HepG2 (cell line): ENCODE data around the gene CCSER1. TPM values are rescaled to one million over a fixed set of nuclear protein-coding genes. Genes with fewer than 3 reads are reported as not detected.

Source experiments
- ATAC-seq: fragments of 200-7000 bp; cut with Tn5 transposase; 3 replicates; pipeline ENCODE4 v1.9.1; 2020; ENCODE audit warnings: mild to moderate bottlenecking, moderate library complexity
- BruUV-seq: library from RNA; stranded (reverse); fragments of 400-500 nt; replicated peaks from 2 replicates; lab custom pipeline; 2021; lab: Mats Ljungman, UMichigan
- CTCF ChIA-PET: fragments of 300-600 bp; formaldehyde crosslinking; extraction: SDS; loops from one replicate; lab custom pipeline; 2021; ENCODE audit warnings: low total read pairs, inconsistent platforms, low intra/inter-chr PET ratio; lab: Yijun Ruan, JAX
- POLR2A ChIA-PET: fragments of 350-600 bp; sonication (Branson Sonifier 250); formaldehyde crosslinking; loops from one replicate; lab custom pipeline; 2020; ENCODE audit warnings: antibody characterized with exemption, inconsistent platforms; lab: Yijun Ruan, JAX
- DNase-seq: peaks from one replicate; pipeline ENCODE4 v3.0.0-alpha.2; 2015; ENCODE audit warnings: low spot score
- FAIRE-seq: peaks from 3 replicates; lab custom pipeline; 2011; peaks lifted over from hg19 to GRCh38; lab: Jason Lieb, UNC
- H2AFZ ChIP-seq: one replicate; pipeline ENCODE4 v1.6.1; 2011; ENCODE audit warnings: low read length, inconsistent platforms
- H3K27ac ChIP-seq: fragments of 300-600 bp; 3 replicates; pipeline ENCODE4 v1.8.0; 2011; ENCODE audit warnings: mixed run types, mild to moderate bottlenecking, mixed read lengths, low read length, inconsistent platforms; ENCODE audit not compliant: insufficient read depth; ENCODE audit errors: extremely low read length
- H3K27me3 ChIP-seq, 2 experiments: fragments of 200-600 bp in 1 of 2; 2 replicates in 1 of 2; 3 replicates in 1 of 2; pipeline versions ENCODE4 v1.6.0 to v1.8.0; 2011; ENCODE audit warnings: low read length in 2 of 2, mild to moderate bottlenecking in 2 of 2, moderate library complexity in 2 of 2, inconsistent platforms in 1 of 2; ENCODE audit not compliant: insufficient read depth in 2 of 2, control insufficient read depth in 1 of 2
- H3K36me3 ChIP-seq, 2 experiments: fragments of 200-600 bp in 1 of 2; replicated peaks in 1 of 2; 2 replicates in 1 of 2; 3 replicates in 1 of 2; pipeline versions ENCODE4 v1.5.1 to v1.8.0; 2011; ENCODE audit warnings: low read length in 2 of 2, inconsistent platforms in 1 of 2; ENCODE audit not compliant: insufficient read depth in 2 of 2, control insufficient read depth in 1 of 2
- H3K4me1 ChIP-seq: 2 replicates; pipeline ENCODE4 v1.5.1; 2012; ENCODE audit warnings: low read length, inconsistent platforms; ENCODE audit not compliant: insufficient read depth
- H3K4me2 ChIP-seq: 2 replicates; pipeline ENCODE4 v1.6.0; 2011; ENCODE audit warnings: low read depth, low read length, inconsistent platforms
- H3K4me3 ChIP-seq, 3 experiments: fragments of 200-600 bp in 1 of 3; sonication (generic), shearing (Covaris generic) in 1 of 3; replicated peaks in 1 of 3; 2 replicates each; pipeline ENCODE4 v1.5.1; 2011 to 2016; ENCODE audit warnings: low read length in 3 of 3, inconsistent platforms in 2 of 3, low read depth in 2 of 3, mild to moderate bottlenecking in 2 of 3, control low read depth in 1 of 3, mixed read lengths in 1 of 3; ENCODE audit not compliant: insufficient read depth in 1 of 3
- H3K79me2 ChIP-seq: one replicate; pipeline ENCODE4 v1.6.1; 2011; ENCODE audit warnings: low read length, inconsistent platforms; ENCODE audit not compliant: insufficient read depth
- H3K9ac ChIP-seq: 2 replicates; pipeline ENCODE4 v1.6.0; 2011; ENCODE audit warnings: mild to moderate bottlenecking, low read depth, low read length, inconsistent platforms; ENCODE audit not compliant: insufficient read depth
- H3K9me3 ChIP-seq: 2 replicates; pipeline ENCODE4 v1.5.1; 2012; ENCODE audit warnings: mild to moderate bottlenecking, low read length
- H4K20me1 ChIP-seq: 2 replicates; pipeline ENCODE4 v1.6.0; 2011; ENCODE audit warnings: inconsistent platforms, mild to moderate bottlenecking, low read length, moderate library complexity; ENCODE audit not compliant: insufficient read depth
- ARID2 ChIP-seq: sonication (generic); formaldehyde crosslinking; IDR thresholded peaks from 2 replicates; pipeline ENCODE4 v1.8.1; 2022; ENCODE audit warnings: mild to moderate bottlenecking, missing genetic modification reagents, borderline replicate concordance
- ATF7-NPFF ChIP-seq: sonication (generic); formaldehyde crosslinking; IDR thresholded peaks from 2 replicates; pipeline ENCODE4 v1.8.1; 2023; ENCODE audit warnings: mild to moderate bottlenecking, low read depth, missing genetic modification reagents, moderate library complexity
- CREB1 ChIP-seq, 2 experiments: fragments of 450-650 bp in 1 of 2; IDR thresholded peaks; 2 replicates each; pipeline ENCODE4 v1.6.1; 2016 to 2017; ENCODE audit warnings: control low read depth in 1 of 2, mild to moderate bottlenecking in 1 of 2, missing compliant biosample characterization in 1 of 2, missing genetic modification characterization in 1 of 2
- EED ChIP-seq: sonication (generic); formaldehyde crosslinking; IDR thresholded peaks from 2 replicates; pipeline ENCODE4 v1.5.0; 2020; ENCODE audit warnings: mild to moderate bottlenecking, missing genetic modification reagents
- ISX ChIP-seq: sonication (generic); formaldehyde crosslinking; conservative IDR thresholded peaks from 2 replicates; pipeline ENCODE4 v1.5.0; 2020; ENCODE audit warnings: missing genetic modification reagents
- JUN ChIP-seq: sonication (generic); formaldehyde crosslinking; IDR thresholded peaks from 2 replicates; pipeline ENCODE4 v1.4.0; 2020; ENCODE audit warnings: mild to moderate bottlenecking, missing genetic modification reagents
- MATR3 ChIP-seq: sonication (generic); formaldehyde crosslinking; IDR thresholded peaks from 2 replicates; pipeline ENCODE4 v1.4.0; 2020; ENCODE audit warnings: missing genetic modification reagents
- PRPF4 ChIP-seq: fragments of 200-400 bp; formaldehyde crosslinking; IDR thresholded peaks from 2 replicates; pipeline ENCODE4 v1.6.1; 2016; ENCODE audit warnings: low read length, low read depth; ENCODE audit not compliant: poor library complexity, severe bottlenecking
- RXRA ChIP-seq: sonication (generic); formaldehyde crosslinking; IDR thresholded peaks from 2 replicates; pipeline ENCODE4 v1.5.1; 2020; ENCODE audit warnings: missing genetic modification reagents
- SIX4 ChIP-seq: sonication (generic); formaldehyde crosslinking; IDR thresholded peaks from 2 replicates; pipeline ENCODE4 v1.4.0; 2020; ENCODE audit warnings: missing genetic modification reagents
- ZBTB7B ChIP-seq: sonication (generic); formaldehyde crosslinking; IDR thresholded peaks from 2 replicates; pipeline ENCODE4 v1.4.0; 2020; ENCODE audit warnings: missing genetic modification reagents
- ZNF24 ChIP-seq: fragments of 450-650 bp; IDR thresholded peaks from 2 replicates; pipeline ENCODE4 v1.6.1; 2017; ENCODE audit warnings: antibody characterized with exemption, mild to moderate bottlenecking
- ZNF468 ChIP-seq: sonication (generic); formaldehyde crosslinking; IDR thresholded peaks from 2 replicates; pipeline ENCODE4 v1.8.0; 2022; ENCODE audit warnings: mild to moderate bottlenecking, moderate library complexity, missing genetic modification reagents
- in situ Hi-C: cut with HindIII; loops from 2 replicates; pipeline ENCODE4 v1.10.0; 2017; ENCODE audit warnings: low pct_unique_long_range_greater_than_20kb; ENCODE audit not compliant: extremely low pct_ligation_motif_present
- intact Hi-C: fragments of 100-400 bp; cut with micrococcal nuclease; formaldehyde crosslinking; loops from one replicate; pipeline ENCODE4 v1.10.0; 2022; ENCODE audit not compliant: unreplicated experiment
- polyA plus RNA-seq, 8 experiments: library from polyadenylated mRNA; depleted of rRNA in 3 of 8; stranded (reverse) in 7 of 8; unstranded in 1 of 8; fragments of >200 nt; fragmentation: Illumina TruSeq in 4 of 8; extraction: Trizol in 4 of 8; gene quantifications; 2 replicates each; pipeline versions ENCODE4 v1.2.1 to v1.2.3, GENCODE V29; 2011 to 2016; ENCODE audit warnings: low read depth in 4 of 8, missing spikeins in 1 of 8, mixed read lengths in 1 of 8; ENCODE audit not compliant: insufficient read depth in 1 of 8
- total RNA-seq, 5 experiments: library from RNA; depleted of rRNA; stranded (reverse); fragments of >200 nt; fragmentation: Illumina TruSeq; extraction: Trizol; gene quantifications; 2 replicates each; pipeline ENCODE4 v1.2.3, GENCODE V29; 2016; ENCODE audit warnings: low read depth in 1 of 5
- TF ChIP-seq, protein P1 (sequence below): sonication (generic); formaldehyde crosslinking; IDR thresholded peaks from 2 replicates; pipeline ENCODE4 v1.4.0; 2020; ENCODE audit warnings: mild to moderate bottlenecking, missing genetic modification reagents
- TF ChIP-seq, protein P2 (sequence below): sonication (generic); formaldehyde crosslinking; IDR thresholded peaks from 2 replicates; pipeline ENCODE4 v1.4.0; 2020; ENCODE audit warnings: missing genetic modification reagents
- TF ChIP-seq, protein P3 (sequence below): IDR thresholded peaks from 2 replicates; pipeline ENCODE4 v1.6.1; 2012; ENCODE audit warnings: inconsistent platforms

Gene CCSER1
- total and polyA plus RNA-seq, 2 of the 13 experiments (the other 11 are each of a cell fraction or from before 2014, with no cell fraction given): not detected

DNA sequence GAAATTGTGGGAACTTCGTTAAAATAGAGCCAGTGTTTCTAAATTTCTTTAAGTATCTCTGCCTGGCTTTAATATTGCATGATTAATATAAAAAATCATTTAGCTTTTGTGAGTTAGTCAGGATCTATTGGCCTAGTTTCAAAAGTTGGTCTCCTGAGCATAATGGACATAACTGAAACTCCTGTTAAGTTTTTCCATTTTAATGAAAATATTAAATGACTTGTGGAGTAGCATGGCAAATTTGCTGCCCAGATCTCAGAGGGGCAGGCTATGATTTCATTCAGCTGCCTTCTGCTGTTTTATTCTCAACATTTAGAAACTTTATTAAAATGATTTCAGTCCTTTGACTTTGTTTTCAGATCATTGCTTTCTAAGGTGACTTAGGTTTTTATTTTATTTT lies 1213.6 kb downstream of the CCSER1 start (continued):
- TF ChIP-seq, protein P1, sequence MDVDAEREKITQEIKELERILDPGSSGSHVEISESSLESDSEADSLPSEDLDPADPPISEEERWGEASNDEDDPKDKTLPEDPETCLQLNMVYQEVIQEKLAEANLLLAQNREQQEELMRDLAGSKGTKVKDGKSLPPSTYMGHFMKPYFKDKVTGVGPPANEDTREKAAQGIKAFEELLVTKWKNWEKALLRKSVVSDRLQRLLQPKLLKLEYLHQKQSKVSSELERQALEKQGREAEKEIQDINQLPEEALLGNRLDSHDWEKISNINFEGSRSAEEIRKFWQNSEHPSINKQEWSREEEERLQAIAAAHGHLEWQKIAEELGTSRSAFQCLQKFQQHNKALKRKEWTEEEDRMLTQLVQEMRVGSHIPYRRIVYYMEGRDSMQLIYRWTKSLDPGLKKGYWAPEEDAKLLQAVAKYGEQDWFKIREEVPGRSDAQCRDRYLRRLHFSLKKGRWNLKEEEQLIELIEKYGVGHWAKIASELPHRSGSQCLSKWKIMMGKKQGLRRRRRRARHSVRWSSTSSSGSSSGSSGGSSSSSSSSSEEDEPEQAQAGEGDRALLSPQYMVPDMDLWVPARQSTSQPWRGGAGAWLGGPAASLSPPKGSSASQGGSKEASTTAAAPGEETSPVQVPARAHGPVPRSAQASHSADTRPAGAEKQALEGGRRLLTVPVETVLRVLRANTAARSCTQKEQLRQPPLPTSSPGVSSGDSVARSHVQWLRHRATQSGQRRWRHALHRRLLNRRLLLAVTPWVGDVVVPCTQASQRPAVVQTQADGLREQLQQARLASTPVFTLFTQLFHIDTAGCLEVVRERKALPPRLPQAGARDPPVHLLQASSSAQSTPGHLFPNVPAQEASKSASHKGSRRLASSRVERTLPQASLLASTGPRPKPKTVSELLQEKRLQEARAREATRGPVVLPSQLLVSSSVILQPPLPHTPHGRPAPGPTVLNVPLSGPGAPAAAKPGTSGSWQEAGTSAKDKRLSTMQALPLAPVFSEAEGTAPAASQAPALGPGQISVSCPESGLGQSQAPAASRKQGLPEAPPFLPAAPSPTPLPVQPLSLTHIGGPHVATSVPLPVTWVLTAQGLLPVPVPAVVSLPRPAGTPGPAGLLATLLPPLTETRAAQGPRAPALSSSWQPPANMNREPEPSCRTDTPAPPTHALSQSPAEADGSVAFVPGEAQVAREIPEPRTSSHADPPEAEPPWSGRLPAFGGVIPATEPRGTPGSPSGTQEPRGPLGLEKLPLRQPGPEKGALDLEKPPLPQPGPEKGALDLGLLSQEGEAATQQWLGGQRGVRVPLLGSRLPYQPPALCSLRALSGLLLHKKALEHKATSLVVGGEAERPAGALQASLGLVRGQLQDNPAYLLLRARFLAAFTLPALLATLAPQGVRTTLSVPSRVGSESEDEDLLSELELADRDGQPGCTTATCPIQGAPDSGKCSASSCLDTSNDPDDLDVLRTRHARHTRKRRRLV (CRISPR knock-in tag): no peak
- TF ChIP-seq CREB1 (IDR thresholded peaks at IDR 0.05) (no peak), CREB1 (CRISPR knock-in tag; IDR thresholded peaks at IDR 0.05) (no peak), ISX (CRISPR knock-in tag) (no peak), ATF7-NPFF (no peak)
- TF ChIP-seq, protein P2, sequence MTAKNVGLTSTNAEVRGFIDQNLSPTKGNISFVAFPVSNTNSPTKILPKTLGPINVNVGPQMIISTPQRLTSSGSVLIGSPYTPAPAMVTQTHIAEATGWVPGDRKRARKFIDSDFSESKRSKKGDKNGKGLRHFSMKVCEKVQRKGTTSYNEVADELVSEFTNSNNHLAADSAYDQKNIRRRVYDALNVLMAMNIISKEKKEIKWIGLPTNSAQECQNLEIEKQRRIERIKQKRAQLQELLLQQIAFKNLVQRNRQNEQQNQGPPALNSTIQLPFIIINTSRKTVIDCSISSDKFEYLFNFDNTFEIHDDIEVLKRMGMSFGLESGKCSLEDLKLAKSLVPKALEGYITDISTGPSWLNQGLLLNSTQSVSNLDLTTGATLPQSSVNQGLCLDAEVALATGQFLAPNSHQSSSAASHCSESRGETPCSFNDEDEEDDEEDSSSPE (CRISPR knock-in tag): no peak

DNA sequence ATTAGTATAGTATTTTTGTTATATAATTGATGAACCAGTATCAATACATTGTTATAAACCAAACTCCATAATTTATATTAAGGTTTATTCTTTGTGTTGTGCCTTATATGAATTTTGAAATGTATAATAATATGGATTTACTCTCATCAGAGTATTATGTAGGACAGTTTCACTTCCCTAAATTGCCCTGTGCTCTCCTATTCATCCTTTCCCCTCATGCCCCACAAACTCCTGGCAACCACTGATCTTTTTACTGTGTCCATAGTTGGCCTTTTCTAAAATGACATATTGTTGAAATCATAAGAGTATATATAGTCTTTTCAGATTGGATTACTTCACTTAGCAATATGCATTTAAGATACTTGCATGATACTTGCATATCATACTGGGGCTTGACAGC lies 1218.4 kb downstream of the CCSER1 start:
- POLR2A ChIA-PET: no interaction called here
- Histone ChIP-seq H3K36me3 (no peaks in the 10 kb centered on the region), H2AFZ (no peak overlapping the region), H3K4me2 (no peak overlapping the region), H3K27me3 (no peaks in the 10 kb centered on the region), H4K20me1 (no peaks in the 10 kb centered on the region), H3K9me3 (no peaks in the 10 kb centered on the region), H3K27ac (no peak overlapping the region), H3K79me2 (no peaks in the 10 kb centered on the region), H3K4me1 (no peaks in the 10 kb centered on the region), H3K4me3 (no peak overlapping the region), H3K9ac (no peak overlapping the region)
- in situ Hi-C loops (no loop called here), intact Hi-C loops (no loop called here)
- BruUV-seq: no TSS peak
- DNase-seq (no peak), ATAC-seq (no peak), FAIRE-seq (no peak)
- CTCF ChIA-PET: no interaction called here
- TF ChIP-seq ZBTB7B (CRISPR knock-in tag): no peak
- TF ChIP-seq ZNF24: no peak
- no peak for TF ChIP-seq SIX4 (CRISPR knock-in tag)
- no peak for TF ChIP-seq EED
- no peak for TF ChIP-seq MATR3 (CRISPR knock-in tag)
- no peak for TF ChIP-seq RXRA (CRISPR knock-in tag)
- TF ChIP-seq, protein P3, sequence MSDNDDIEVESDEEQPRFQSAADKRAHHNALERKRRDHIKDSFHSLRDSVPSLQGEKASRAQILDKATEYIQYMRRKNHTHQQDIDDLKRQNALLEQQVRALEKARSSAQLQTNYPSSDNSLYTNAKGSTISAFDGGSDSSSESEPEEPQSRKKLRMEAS: no peak
- TF ChIP-seq PRPF4: no peak
- TF ChIP-seq JUN (CRISPR knock-in tag): no peak
- no peak for TF ChIP-seq ARID2
- no peak for TF ChIP-seq ZNF468
